Sigmoid colon (tissue), 7 donors: ENCODE measurements around the gene MOB3A. TPM values are rescaled to one million over a fixed set of nuclear protein-coding genes. Genes with fewer than 3 reads are reported as not detected.
"Not testable (repeated sequence)": the region's sequence is repeated elsewhere in the genome, so short reads cannot be mapped to it uniquely, and the experiment has no call there.

Experiments
- DNase-seq: peaks from one replicate; pipeline ENCODE4 v3.0.0-alpha.2; 2019
- H3K27ac ChIP-seq, 4 donors: fragments of 200-600 bp; sonication (generic); one replicate each; pipeline ENCODE4 v1.5.1; 2016 to 2019; ENCODE audit warnings: mild to moderate bottlenecking in 1 of 4
- H3K27me3 ChIP-seq, 3 donors: fragments of 200-600 bp; sonication (generic); one replicate each; pipeline ENCODE4 v1.5.1; 2019; ENCODE audit warnings: mild to moderate bottlenecking in 1 of 3
- H3K36me3 ChIP-seq, 4 donors: fragments of 200-600 bp; sonication (generic); one replicate each; pipeline ENCODE4 v1.5.1; 2016 to 2019
- H3K4me1 ChIP-seq, 4 donors: fragments of 200-600 bp; sonication (generic); one replicate each; pipeline ENCODE4 v1.5.1; 2017 to 2019
- H3K4me3 ChIP-seq, 4 donors: fragments of 200-600 bp; sonication (generic); one replicate each; pipeline ENCODE4 v1.5.1; 2017 to 2019; ENCODE audit warnings: mild to moderate bottlenecking in 2 of 4, moderate library complexity in 1 of 4
- H3K9me3 ChIP-seq, 4 donors: fragments of 200-600 bp in 3 of 4; sonication (generic) in 3 of 4; one replicate each; pipeline versions ENCODE4 v1.5.1 to v1.6.1; 2013 to 2019
- EP300 ChIP-seq, 4 donors: sonication (generic); formaldehyde crosslinking; IDR thresholded peaks; one replicate each; pipeline ENCODE4 v1.6.1; 2017; ENCODE audit warnings: antibody characterized with exemption in 4 of 4
- POLR2A ChIP-seq, 2 donors: fragments of 450-650 bp; IDR thresholded peaks; one replicate each; pipeline ENCODE4 v1.6.1; 2016; ENCODE audit warnings: antibody characterized with exemption in 2 of 2, mild to moderate bottlenecking in 2 of 2, moderate library complexity in 2 of 2
- POLR2AphosphoS5 ChIP-seq, 4 donors: sonication (generic); formaldehyde crosslinking; IDR thresholded peaks; one replicate each; pipeline ENCODE4 v1.6.1; 2017; ENCODE audit warnings: antibody characterized with exemption in 4 of 4
- WGBS, 2 donors: extraction: QIAGEN DNeasy Blood & Tissue Kit; methylation state at CpG; one replicate each; pipeline ENCODE4 v1.1.7; 2013; 5-methylcytosine and 5-hydroxymethylcytosine counted together
- intact Hi-C: fragments of 100-400 bp; cut with DNase I; formaldehyde crosslinking; loops from one replicate; pipeline ENCODE4 v1.15.1; 2023
- polyA plus RNA-seq, 3 donors: library from polyadenylated mRNA; stranded (reverse); fragments of 200-250 nt; gene quantifications; one replicate each; pipeline ENCODE4 v1.2.3, GENCODE V29; 2013
- total RNA-seq, 4 donors: library from RNA; depleted of rRNA; stranded (reverse); fragments of >200 nt; gene quantifications; one replicate each; pipeline ENCODE4 v1.1.0, GENCODE V29; 2016
- TF ChIP-seq, protein P1 (sequence below), 4 experiments: fragments of 450-650 bp in 3 of 4; fragments of 200-600 bp in 1 of 4; IDR thresholded peaks; one replicate each; pipeline ENCODE4 v1.5.1; 2016 to 2019; ENCODE audit warnings: antibody characterized with exemption in 4 of 4, mild to moderate bottlenecking in 3 of 4, moderate library complexity in 2 of 4
- donor health status: healthy with polysubstance abuse.
- donor health status: Bipolar disorder and iron deficiency.
- donor health status: healthy.

Gene MOB3A
- total and polyA plus RNA-seq, 7 donors: 14.4 to 65.4 (median 28.6) TPM

DNA sequence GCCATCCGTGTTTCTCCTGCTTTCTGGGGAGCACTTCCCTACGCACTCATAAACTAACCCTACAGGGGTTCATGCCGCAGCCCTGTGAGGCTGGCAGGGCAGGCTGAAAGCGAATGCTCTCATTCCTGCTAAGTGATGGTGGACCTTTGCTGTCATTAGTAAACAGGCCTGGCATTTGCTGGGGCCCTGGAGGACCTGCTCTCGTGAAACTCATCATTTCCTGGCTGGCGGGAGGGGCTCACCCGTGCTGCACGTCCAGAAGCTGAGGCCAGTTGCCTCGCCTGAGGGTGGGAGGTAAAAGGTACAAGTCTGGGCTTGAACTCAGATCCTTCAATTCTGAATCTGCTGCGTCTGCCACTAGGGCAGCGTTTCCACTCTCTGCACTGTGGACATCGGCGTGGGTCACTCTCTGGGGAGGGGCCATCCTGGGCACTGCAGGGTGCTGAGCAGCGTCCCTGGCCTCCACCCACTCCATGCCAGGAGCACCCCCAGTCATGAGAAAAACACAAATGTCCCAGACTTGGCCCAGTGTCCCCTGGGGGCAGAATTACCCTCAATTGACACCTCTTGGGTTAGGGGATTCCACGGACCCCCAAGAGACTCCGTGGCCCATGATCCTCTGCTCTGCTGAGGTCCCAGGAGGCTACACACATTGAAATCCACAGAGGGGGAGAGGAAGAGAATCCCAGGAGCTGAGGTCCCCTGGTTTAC, 7.0 kb downstream of the MOB3A start:
- WGBS, 2 donors: 63 to 80% methylated on average over 16 of the region's 16 CpGs
- Histone ChIP-seq H3K4me3 (no peak overlapping the region), H3K4me1 (peaks cover 0 to 93% (median 87%) of the 10 kb centered on the region in 4 donors), H3K27me3 (no peaks in the 10 kb centered on the region), H3K36me3 (peaks cover 0 to 10% (median 0%) of the 10 kb centered on the region in 4 donors), H3K9me3 (no peaks in the 10 kb centered on the region), H3K27ac (peak overlapping the region; percentile 88 to 99 (median 93))
- TF ChIP-seq POLR2AphosphoS5 (IDR thresholded peaks at IDR 0.05) (no peak), EP300 (IDR thresholded peaks at IDR 0.05) (no peak), POLR2A (IDR thresholded peaks at IDR 0.05) (no peak)
- TF ChIP-seq, protein P1, sequence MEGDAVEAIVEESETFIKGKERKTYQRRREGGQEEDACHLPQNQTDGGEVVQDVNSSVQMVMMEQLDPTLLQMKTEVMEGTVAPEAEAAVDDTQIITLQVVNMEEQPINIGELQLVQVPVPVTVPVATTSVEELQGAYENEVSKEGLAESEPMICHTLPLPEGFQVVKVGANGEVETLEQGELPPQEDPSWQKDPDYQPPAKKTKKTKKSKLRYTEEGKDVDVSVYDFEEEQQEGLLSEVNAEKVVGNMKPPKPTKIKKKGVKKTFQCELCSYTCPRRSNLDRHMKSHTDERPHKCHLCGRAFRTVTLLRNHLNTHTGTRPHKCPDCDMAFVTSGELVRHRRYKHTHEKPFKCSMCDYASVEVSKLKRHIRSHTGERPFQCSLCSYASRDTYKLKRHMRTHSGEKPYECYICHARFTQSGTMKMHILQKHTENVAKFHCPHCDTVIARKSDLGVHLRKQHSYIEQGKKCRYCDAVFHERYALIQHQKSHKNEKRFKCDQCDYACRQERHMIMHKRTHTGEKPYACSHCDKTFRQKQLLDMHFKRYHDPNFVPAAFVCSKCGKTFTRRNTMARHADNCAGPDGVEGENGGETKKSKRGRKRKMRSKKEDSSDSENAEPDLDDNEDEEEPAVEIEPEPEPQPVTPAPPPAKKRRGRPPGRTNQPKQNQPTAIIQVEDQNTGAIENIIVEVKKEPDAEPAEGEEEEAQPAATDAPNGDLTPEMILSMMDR (IDR thresholded peaks at IDR 0.05): no peak
- no peak for DNase-seq
- intact Hi-C loops: no loop called here

DNA sequence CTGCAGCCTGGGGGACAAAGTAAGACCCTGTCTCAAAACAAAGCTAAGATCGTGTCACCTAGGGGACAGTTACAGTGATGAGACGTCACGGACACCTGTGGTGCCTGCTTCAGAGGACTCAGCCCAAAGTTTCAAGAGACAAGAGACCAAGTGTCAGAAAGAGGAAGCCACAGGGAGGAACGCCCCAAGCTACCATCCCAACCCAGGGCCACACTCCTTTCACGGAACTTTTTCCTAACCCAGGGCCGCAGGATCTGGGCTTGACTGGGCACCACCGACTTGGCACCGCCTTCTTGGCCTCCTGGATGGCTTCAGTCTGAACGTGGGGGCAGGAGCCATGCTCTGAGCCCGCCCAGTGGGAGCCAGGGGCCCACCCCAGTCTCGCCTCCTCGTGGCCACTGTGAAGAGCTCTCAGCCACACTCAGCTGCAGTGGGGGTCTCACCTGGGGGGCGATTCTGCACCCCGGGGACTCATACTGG, 8.5 kb downstream of the MOB3A start:
- TF ChIP-seq POLR2AphosphoS5 (IDR thresholded peaks at IDR 0.05) (no peak), EP300 (IDR thresholded peaks at IDR 0.05) (no peak), POLR2A (IDR thresholded peaks at IDR 0.05) (no peak)
- TF ChIP-seq, protein P1 (IDR thresholded peaks at IDR 0.05): no peak
- Histone ChIP-seq H3K36me3 (peaks cover 0 to 25% (median 3%) of the 10 kb centered on the region in 4 donors), H3K27ac (peak overlapping the region; percentile 28 to 94 (median 66)), H3K4me1 (peaks cover 0 to 92% (median 85%) of the 10 kb centered on the region in 4 donors), H3K27me3 (no peaks in the 10 kb centered on the region), H3K9me3 (no peaks in the 10 kb centered on the region), H3K4me3 (no peak overlapping the region)
- intact Hi-C loops: no loop called here
- 55 to 84% methylated on average over 14 of the region's 14 CpGs for WGBS, 2 donors
- DNase-seq: no peak

DNA sequence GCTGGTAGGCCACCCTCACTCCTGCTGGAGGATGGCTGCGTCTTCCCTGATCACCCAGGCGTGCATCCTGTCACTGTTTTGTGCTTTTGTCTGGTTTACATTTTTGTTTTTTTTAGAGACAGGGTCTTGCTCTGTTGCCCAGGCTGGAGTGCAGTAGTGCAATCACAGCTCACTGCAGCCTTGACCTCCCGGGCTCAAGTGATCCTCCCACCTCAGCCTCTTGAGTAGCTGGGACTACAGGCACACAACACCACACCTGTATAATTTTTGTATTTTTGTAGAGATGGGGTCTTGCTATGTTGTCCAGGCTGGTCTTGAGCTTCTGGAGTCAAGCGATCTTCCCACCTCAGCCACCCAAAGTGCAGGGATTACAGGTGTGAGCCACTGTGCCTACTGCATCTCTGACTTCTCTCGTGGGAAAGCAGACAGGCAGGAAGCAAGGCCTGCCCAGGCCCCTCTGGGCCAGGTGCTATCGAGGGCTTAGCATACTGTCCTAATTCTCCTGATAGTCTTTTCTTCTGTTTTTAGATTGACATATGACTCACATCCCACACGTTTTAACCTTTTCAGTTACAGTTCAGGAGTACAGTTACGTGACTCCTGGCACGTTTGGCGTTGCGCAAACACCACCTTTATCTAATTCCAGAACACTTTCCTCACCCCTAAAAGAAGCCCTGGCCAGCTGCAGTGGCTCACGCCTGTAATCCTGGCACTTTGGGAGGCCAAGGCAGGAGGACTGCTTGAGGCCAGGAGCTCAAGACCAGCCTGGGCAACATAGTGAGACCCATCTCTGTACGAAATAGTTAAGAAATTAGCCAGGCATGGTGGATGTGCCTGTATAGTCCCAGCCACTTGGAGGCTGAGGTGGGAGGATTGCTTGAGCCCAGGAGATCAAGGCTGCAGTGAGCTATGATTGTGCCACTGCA, 9.2 kb downstream of the MOB3A start:
- H3K9me3 ChIP-seq, intact Hi-C loops, H3K4me3 ChIP-seq, DNase-seq, H3K27me3 ChIP-seq: not testable (repeated sequence)
- Histone ChIP-seq H3K4me1 (peaks cover 0 to 90% (median 85%) of the 10 kb centered on the region in 4 donors), H3K36me3 (peaks cover 0 to 30% (median 3%) of the 10 kb centered on the region in 4 donors), H3K27ac (peak overlapping the region; percentile 28 to 94 (median 66))
- 59 to 75% methylated on average over 13 of the region's 13 CpGs for WGBS, 2 donors

DNA sequence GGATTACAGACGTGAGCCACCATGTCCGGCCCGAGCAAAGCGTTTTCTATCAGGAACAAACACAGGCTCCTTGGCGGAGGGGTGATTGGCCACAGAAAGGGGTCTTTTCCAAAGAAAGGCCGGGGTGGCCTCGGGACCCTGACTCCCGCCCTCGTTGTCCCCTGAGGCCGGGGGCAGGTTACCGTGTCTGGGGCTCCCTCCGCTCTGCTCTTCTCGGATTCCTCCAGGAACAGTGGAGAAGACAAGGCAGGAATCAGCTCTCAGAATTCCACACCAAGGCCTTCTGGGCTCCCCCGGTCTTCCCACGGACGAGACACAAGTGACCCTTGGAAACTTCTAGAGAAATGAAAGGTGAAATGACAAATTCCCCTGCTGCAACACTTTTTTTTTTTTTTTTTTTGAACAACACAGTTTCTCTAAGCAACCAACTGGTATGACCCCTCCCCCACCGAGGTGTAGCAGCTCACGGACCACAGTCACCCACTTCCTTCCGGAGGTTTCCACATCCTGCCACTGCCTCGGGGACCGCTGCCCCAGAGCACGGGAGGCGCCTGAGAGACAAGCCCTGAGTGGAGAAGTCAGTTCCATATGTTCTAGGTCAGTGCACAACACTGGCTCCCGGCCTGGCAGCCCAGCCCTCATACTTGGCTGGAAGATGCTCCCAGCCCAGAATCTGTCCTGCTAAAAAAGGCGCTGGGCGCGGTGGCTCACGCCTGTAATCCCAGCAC, 11.0 kb downstream of the MOB3A start:
- Histone ChIP-seq H3K4me1 (peaks cover 0 to 85% (median 77%) of the 10 kb centered on the region in 4 donors), H3K36me3 (peaks cover 0 to 44% (median 11%) of the 10 kb centered on the region in 4 donors), H3K27me3 (no peaks in the 10 kb centered on the region), H3K27ac (peak overlapping the region; percentile 54 to 94 (median 75)), H3K9me3 (no peaks in the 10 kb centered on the region), H3K4me3 (no peak overlapping the region)
- peak; percentile 81 for DNase-seq
- no peak for TF ChIP-seq EP300 (IDR thresholded peaks at IDR 0.05)
- TF ChIP-seq POLR2AphosphoS5 (IDR thresholded peaks at IDR 0.05): peak in 1 of 4 donors; percentile 34
- intact Hi-C loops: no loop called here
- 48 to 81% methylated on average over 28 of the region's 28 CpGs for WGBS, 2 donors

DNA sequence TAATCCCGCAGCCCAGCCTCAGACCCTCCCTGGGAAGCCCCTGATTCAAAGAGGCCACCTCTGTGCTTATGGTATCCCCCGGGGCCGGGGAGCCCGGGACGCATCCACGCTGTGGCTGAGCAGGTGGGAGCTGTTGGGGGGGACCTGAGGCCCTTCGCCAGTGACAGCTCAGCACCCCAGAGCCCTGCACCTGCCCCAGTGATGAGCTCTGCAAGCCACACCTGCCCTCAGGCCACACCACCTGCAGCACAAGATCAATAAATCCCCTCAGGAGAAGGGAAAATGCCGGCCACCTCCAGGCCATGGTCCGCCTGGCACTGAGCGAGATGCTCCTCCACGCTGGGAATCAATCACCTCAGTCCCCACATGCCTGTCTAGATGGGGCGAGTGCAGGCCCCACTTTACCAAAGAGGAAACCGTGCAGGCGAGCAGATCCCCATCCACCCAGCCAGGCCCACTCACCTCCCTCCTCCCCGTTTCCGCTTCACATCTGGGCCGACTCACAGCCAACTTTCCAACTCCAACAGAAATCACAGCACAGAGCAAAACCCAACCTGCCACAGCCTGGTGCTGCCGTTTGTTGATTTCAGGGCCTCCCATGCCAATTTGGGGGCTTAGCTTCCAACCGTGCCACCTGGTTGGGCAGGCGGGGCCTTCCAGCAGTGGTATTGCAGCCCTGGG, 12.8 kb downstream of the MOB3A start:
- H3K4me3 ChIP-seq: no peak overlapping the region
- H3K27ac ChIP-seq: peak overlapping the region; percentile 54 to 94 (median 75)
- H3K27me3 ChIP-seq: no peaks in the 10 kb centered on the region
- H3K36me3 ChIP-seq: peaks cover 7 to 62% (median 22%) of the 10 kb centered on the region in 4 donors
- WGBS, 2 donors: 44 to 81% methylated on average over 20 of the region's 20 CpGs
- intact Hi-C loops: no loop called here
- peaks cover 0 to 74% (median 63%) of the 10 kb centered on the region in 4 donors for H3K4me1 ChIP-seq
- no peaks in the 10 kb centered on the region for H3K9me3 ChIP-seq
- DNase-seq: peak; percentile 80
- TF ChIP-seq EP300 (IDR thresholded peaks at IDR 0.05): no peak
- TF ChIP-seq, protein P1 (IDR thresholded peaks at IDR 0.05): no peak
- no peak for TF ChIP-seq POLR2A (IDR thresholded peaks at IDR 0.05)
- TF ChIP-seq POLR2AphosphoS5 (IDR thresholded peaks at IDR 0.05): no peak
